Measurements from ENCODE around the gene RNF114.

GRCh38 chr20:49961413-49961812 is 25.2 kb downstream of the RNF114 start:
- no peak for TF ChIP-seq POLR2AphosphoS5 (IDR thresholded peaks at IDR 0.05)
- TF ChIP-seq EZH2 (IDR thresholded peaks at IDR 0.05; ENCODE audit: borderline replicate concordance, insufficient read depth, low read length, poor library complexity, severe bottlenecking) = no peak
- TF ChIP-seq CTCF (IDR thresholded peaks at IDR 0.05; ENCODE audit: poor library complexity, severe bottlenecking) = no peak
